Lower lobe of right lung (tissue), 2 donors: ENCODE data around the gene OR2W1. TPM values are rescaled to one million over a fixed set of nuclear protein-coding genes. Genes with fewer than 3 reads are reported as not detected.
A peak's percentile ranks its signal among the peaks of the same experiment; 100 is the strongest.

Experiments
- ATAC-seq, 2 donors: fragments of 200-7000 bp; cut with Tn5 transposase; one replicate each; pipeline ENCODE4 v1.9.1; 2020 to 2022; ENCODE audit warnings: mild to moderate bottlenecking in 2 of 2, moderate library complexity in 2 of 2
- DNase-seq: peaks from one replicate; pipeline ENCODE4 v3.0.0-alpha.2; 2020
- H3K27ac ChIP-seq: fragments of 200-600 bp; one replicate; pipeline ENCODE4 v1.8.0; 2022
- H3K27me3 ChIP-seq: fragments of 200-600 bp; one replicate; pipeline ENCODE4 v1.8.0; 2022; ENCODE audit warnings: low read depth
- H3K36me3 ChIP-seq: fragments of 200-600 bp; one replicate; pipeline ENCODE4 v1.8.0; 2022; ENCODE audit warnings: mild to moderate bottlenecking
- H3K4me1 ChIP-seq: fragments of 200-600 bp; one replicate; pipeline ENCODE4 v1.8.0; 2022
- H3K4me3 ChIP-seq: fragments of 200-600 bp; one replicate; pipeline ENCODE4 v1.8.0; 2022; ENCODE audit warnings: mild to moderate bottlenecking
- H3K9me3 ChIP-seq: fragments of 200-600 bp; one replicate; pipeline ENCODE4 v1.8.0; 2022
- intact Hi-C: fragments of 100-400 bp; cut with DNase I; formaldehyde crosslinking; loops from one replicate; pipeline ENCODE4 v1.11.0; 2022
- total RNA-seq: library from RNA; stranded (reverse); fragmentation: NEBNext Ultra II Directional; extraction: Animal tissue kit (Norgen Biotek cat#: 25700); gene quantifications from one replicate; pipeline ENCODE4 v1.2.1, GENCODE V29; 2021
- TF ChIP-seq, protein P1 (sequence below): fragments of 200-600 bp; IDR thresholded peaks from one replicate; pipeline ENCODE4 v1.8.0; 2022; ENCODE audit warnings: antibody characterized with exemption, mild to moderate bottlenecking
- donor health status: DM: no; HTN: yes; CAD: no; lungs with severe emphysema.

OR2W1 gene
- total RNA-seq, 1 donor from 2014 or later = not detected

DNA sequence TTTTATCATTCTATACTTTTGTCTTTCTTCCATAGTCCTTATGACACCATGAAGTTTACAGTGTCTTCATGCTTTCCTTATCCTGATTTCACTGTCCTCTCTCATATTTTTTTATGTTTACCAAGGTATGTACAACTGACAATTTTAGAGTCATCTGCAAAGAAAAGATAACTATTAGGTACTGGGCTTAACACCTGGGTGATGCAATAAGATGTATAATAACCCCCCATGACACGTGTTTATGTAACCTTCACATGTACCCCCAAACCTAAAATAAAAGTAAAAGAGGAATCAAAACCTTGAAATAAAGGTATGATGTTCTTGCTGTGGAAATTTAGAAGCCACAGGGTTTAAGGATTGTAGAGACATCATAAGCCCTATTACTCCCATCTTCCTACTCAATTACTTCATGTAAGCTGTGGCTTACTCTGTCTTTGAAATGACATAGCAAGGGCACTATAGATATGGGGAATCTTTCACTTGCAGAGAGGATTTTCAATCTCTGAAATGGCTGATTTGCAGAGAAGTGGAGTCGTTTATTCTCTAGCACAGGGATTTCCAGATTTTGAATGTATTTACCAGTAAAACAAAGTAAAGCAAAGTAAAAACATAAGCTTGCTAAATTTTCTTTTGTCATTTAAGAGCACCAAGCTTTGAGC is 18.9 kb downstream of the OR2W1 start:
- no peaks in the 10 kb centered on the region for H3K4me1 ChIP-seq
- DNase-seq (no peak), ATAC-seq (no peak)
- H3K36me3 ChIP-seq = no peaks in the 10 kb centered on the region
- TF ChIP-seq, protein P1, sequence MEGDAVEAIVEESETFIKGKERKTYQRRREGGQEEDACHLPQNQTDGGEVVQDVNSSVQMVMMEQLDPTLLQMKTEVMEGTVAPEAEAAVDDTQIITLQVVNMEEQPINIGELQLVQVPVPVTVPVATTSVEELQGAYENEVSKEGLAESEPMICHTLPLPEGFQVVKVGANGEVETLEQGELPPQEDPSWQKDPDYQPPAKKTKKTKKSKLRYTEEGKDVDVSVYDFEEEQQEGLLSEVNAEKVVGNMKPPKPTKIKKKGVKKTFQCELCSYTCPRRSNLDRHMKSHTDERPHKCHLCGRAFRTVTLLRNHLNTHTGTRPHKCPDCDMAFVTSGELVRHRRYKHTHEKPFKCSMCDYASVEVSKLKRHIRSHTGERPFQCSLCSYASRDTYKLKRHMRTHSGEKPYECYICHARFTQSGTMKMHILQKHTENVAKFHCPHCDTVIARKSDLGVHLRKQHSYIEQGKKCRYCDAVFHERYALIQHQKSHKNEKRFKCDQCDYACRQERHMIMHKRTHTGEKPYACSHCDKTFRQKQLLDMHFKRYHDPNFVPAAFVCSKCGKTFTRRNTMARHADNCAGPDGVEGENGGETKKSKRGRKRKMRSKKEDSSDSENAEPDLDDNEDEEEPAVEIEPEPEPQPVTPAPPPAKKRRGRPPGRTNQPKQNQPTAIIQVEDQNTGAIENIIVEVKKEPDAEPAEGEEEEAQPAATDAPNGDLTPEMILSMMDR = no peak
- no peak overlapping the region for H3K4me3 ChIP-seq
- H3K27me3 ChIP-seq = peaks cover 28% of the 10 kb centered on the region
- intact Hi-C loops = no loop called here
- H3K27ac ChIP-seq = no peak overlapping the region
- H3K9me3 ChIP-seq = no peaks in the 10 kb centered on the region

DNA sequence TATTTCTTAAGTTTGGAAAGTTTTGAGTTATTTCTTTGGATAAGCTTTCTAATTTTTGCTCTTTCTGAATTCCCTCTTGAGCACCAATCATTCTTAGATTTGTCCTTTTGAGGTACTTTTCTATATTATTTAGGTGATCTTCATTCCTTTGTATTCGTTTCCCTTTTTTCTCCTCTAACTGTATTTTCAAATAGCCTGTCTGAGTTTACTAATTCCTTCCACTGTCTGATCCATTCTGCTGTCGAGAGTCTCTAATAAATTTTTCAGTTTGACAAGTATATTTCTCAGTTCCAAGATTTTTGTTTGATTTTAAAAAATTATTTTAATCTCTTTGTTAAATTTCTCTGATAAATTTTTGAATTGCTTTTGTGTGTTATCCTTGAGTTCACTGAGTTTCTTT is 23.5 kb downstream of the OR2W1 start:
- Histone ChIP-seq H3K36me3 (no peaks in the 10 kb centered on the region), H3K4me3 (no peak overlapping the region), H3K27me3 (peaks cover 18% of the 10 kb centered on the region), H3K27ac (no peak overlapping the region), H3K9me3 (no peaks in the 10 kb centered on the region), H3K4me1 (peaks cover 7% of the 10 kb centered on the region)
- ATAC-seq (no peak), DNase-seq (no peak)
- TF ChIP-seq, protein P1 = no peak
- intact Hi-C loops = no loop called here

DNA sequence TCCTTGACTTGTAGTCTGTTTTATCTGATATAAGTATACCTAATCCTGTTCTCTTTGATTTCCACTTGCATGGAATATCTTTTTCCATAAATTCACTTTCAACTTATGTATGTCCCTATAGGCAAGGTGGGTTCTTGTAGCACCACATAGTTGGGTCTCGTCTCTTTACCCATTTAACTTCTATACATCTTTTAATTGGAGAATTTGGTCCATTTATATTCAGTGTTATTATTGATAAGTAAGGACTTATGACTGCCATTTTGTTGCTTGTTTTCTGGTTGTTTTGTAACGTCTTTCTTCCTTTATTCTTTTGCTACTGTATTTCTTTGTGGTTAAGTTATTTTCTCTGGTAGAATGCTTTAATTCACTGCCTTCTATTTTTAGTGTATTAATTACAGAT is 25.3 kb downstream of the OR2W1 start:
- TF ChIP-seq, protein P1 = no peak
- ATAC-seq (no peak), DNase-seq (no peak)
- Histone ChIP-seq H3K4me3 (no peak overlapping the region), H3K4me1 (peaks cover 12% of the 10 kb centered on the region), H3K27me3 (peaks cover 24% of the 10 kb centered on the region), H3K36me3 (no peaks in the 10 kb centered on the region), H3K9me3 (no peaks in the 10 kb centered on the region), H3K27ac (no peak overlapping the region)
- intact Hi-C loops = loop anchor here (5.0 to 10.0 kb wide), 2 partner anchors 182 to 335 kb away; no protein-coding TSS in a partner anchor

DNA sequence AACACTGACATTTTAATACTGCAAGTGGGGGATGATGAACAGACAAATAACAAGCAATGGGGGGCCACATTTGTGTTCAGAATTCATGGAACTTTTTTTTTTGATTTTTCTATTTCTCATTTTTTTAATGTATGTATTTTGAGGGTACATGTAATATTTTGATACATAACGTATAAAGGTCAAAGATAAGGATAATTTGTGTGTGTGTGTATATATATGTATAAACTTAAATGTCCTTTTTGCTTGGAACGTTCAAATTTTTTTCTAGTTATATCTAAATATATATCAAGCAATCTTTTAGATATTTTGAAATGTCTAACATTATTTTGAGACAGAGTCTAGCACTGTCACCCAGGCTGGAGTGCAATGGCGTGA is 27.6 kb downstream of the OR2W1 start:
- Histone ChIP-seq H3K36me3 (no peaks in the 10 kb centered on the region), H3K4me1 (peaks cover 12% of the 10 kb centered on the region), H3K4me3 (no peak overlapping the region), H3K9me3 (no peaks in the 10 kb centered on the region), H3K27ac (no peak overlapping the region), H3K27me3 (peaks cover 38% of the 10 kb centered on the region)
- TF ChIP-seq, protein P1 = no peak
- DNase-seq = no peak
- intact Hi-C loops = loop anchor here (5.0 to 10.0 kb wide), 2 partner anchors 180 to 333 kb away; no protein-coding TSS in a partner anchor
- no peak for ATAC-seq

DNA sequence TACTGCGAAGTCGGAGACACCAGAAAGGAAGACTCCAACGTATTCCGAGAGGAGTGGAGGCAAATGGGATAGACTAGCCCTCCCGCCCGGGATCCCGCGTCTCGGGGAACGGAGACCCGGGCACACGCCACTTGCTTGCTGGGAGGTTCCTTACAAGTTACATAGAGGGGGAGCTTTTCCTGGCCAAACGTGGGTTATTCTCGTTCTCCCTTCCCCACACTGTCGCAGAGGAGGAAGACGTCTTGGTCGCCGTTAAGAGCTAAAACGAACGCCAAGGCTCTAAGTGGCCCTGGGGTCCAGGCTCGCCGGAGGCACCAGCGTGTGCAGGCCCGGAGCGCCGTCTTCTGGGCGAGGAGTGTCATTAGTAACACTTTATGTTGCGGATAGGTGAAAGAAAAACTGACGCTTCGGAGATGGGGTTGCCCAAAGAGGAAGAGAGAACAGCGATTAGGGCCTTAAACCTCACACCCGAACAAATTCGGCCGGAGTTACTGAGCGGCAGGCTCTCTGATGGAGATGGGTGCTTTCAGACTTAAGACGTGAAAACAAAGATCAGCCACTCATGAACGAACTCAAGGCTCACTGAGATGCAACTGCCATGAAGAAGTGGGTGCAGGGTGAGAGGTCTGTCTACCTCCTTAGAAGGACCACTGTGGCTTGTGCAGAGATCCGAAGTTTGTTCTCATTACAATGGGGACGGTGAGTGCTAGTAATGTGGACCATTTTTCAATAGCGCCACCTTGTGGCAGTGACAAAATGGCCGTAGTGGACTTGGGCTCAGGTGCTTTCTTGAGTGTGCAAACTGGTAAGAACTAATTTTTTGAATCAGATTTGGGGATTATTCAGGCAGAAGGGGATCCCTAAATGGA is 28.2 kb downstream of the OR2W1 start:
- Histone ChIP-seq H3K36me3 (no peaks in the 10 kb centered on the region), H3K27me3 (peaks cover 38% of the 10 kb centered on the region), H3K4me3 (peak overlapping the region; percentile 60), H3K9me3 (no peaks in the 10 kb centered on the region), H3K4me1 (peaks cover 12% of the 10 kb centered on the region), H3K27ac (no peak overlapping the region)
- peak; percentile 81 for DNase-seq
- TF ChIP-seq, protein P1 = peak; percentile 86
- intact Hi-C loops = loop anchor here (5.0 to 10.0 kb wide), 2 partner anchors 179 to 332 kb away; no protein-coding TSS in a partner anchor
- peak; percentile 93 to 96 for ATAC-seq
